GM18498 (cell line): Measurements from ENCODE around the gene PDE8B.

Source experiments
- ATAC-seq: cut with Tn5 transposase; IDR thresholded peaks from one replicate; pipeline ENCODE4 v1.9.1; 2021; ENCODE audit warnings: mild to moderate bottlenecking, moderate library complexity; ENCODE audit not compliant: unreplicated experiment

Gene PDE8B

GRCh38 chr5:77189421-77189820 is 21.1 kb upstream of the PDE8B start:
- ATAC-seq = no peak

GRCh38 chr5:77192441-77193050 is 17.9 kb upstream of the PDE8B start:
- ATAC-seq = no peak

DNA sequence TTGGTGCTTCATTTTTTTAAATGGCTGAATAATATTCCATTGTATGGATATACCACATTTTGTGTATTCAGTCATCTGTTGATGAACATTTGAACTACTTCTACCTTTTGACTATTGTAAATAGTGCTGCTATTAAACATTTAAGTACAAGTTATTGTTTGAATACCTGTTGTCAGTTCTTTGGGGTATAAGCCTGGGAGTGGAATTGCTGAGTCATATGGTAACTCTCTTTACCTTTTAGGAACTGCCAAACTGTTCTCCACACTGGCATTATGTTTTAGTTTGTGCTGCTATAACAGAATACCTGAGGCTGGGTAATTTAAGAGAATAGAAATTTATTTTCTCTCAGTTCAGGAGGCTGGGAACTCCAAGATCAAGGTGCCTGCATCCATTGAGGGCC is 15.7 kb upstream of the PDE8B start:
- ATAC-seq = no peak

GRCh38 chr5:77197840-77198554 is 12.5 kb upstream of the PDE8B start:
- ATAC-seq = no peak

DNA sequence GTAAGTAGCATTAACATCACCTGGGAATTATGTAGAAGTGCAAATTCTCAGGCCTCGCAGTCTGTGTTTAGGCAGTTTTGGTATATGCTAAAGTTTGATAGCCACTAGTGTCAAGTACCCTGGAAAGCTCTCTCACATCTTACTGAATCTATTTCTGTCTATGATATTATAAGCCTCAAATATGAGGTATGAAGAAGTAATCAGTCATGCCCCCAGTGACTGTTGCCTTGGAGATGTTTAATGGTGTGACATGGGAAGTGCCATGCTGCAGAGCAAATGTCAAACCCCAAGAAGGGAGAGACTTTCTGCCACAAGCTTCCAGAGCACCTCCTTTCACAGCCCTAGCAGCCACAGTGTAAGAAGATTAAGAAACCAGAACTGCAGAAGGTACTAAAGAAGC is 9.8 kb upstream of the PDE8B start:
- no peak for ATAC-seq

- no peak for ATAC-seq
These were observed 8.3 kb upstream of the PDE8B start for GRCh38 chr5:77202145-77202544.

GRCh38 chr5:77204967-77205366 is 5.5 kb upstream of the PDE8B start:
- ATAC-seq = no peak

GRCh38 chr5:77208507-77209163 is 1.8 kb upstream of the PDE8B start:
- ATAC-seq = no peak

DNA sequence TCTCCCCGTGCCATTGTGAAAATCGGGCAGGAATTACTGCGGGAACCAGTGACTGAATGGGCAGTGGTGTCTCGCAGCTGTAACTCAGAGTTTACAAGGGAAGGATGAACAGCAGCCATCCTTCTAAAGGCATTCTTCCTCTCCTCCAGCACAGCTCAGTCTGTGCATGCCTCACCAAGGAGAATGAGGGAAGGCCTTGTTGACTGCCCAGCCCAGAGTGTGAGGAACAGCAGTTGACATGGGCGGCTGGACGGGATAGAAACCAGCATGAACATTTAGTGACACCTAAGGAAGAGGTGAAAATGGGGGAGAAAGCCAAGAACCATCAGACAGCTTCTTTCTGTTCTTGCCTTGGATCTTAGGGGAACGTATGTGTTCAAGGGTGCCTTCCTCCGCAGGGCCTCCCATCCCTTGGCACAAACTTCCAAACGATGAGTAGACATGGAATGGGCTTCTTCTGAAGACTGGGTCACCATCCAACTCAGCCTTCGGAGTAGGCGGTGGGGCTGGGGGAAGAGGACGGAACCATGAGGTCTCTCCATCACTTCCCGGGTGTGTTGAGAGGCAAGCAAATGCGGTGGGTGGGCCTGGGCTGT is 887 bp upstream of the PDE8B start:
- ATAC-seq = no peak

GRCh38 chr5:77210964-77211690 is 647 bp downstream of the PDE8B start:
- no peak for ATAC-seq

GRCh38 chr5:77211691-77212047 is 1.2 kb downstream of the PDE8B start:
- no peak for ATAC-seq

GRCh38 chr5:77213601-77214000 is 3.1 kb downstream of the PDE8B start:
- ATAC-seq = no peak

DNA sequence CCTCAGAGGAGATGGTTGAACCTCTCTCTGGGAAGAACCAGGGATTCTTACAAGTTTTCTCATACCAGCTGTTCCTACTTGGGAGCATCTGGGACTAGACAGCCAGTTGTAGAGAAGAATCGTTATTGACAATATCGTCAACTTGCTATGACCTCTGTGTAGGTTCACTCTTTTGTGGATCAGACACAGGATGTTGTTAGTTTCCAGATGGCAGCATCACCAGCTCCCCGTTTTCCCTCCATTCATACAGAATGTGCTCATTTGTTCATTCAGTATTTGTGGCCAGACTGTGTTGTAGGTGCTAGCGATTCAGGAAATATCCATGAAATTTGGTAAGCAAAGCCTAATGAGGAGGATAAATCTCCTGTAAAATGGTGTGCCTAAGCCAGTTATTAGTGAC is 3.7 kb downstream of the PDE8B start:
- no peak for ATAC-seq

DNA sequence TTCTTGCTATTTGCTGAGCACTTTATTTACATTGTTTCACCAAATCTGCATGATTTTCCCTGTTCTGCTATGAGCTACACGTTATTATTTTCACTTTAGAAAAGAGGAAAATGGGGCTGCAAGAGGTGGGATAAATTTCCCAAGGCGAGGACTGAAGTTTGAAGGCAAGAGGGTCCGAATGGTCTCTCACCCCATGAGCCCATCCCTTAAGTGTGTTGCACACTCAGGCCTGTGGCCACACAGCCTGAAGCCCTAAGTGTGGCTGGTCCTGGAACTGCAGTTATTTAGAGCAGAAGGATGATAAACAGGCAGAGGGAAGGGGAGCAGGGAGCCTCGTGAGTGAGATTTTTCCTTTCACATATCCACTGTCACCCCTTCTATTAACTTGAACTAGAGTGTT is 7.8 kb downstream of the PDE8B start:
- ATAC-seq = no peak

DNA sequence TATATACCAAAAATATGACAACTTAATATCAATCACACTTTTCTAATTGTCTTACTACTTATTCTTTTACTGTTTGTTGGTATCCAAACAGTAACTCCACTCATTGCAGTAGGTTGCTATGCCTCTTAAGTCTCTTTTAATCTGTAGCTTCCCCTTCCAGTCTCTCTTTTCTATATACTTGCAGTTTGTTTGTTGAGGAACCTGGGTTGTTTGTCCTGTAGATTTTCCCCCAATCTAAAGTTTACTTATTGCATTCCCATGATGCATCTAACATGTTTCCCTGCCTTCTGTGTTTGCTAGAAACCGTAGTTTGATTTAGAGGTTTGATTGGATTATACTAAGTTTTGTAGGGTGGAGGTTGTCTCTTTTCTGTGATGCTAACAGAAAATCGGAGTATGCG is 10.6 kb downstream of the PDE8B start:
- no peak for ATAC-seq

- no peak for ATAC-seq
These were observed 12.2 kb downstream of the PDE8B start for GRCh38 chr5:77222722-77223121.

- ATAC-seq = no peak
These were observed 13.2 kb downstream of the PDE8B start for GRCh38 chr5:77223653-77224052.

DNA sequence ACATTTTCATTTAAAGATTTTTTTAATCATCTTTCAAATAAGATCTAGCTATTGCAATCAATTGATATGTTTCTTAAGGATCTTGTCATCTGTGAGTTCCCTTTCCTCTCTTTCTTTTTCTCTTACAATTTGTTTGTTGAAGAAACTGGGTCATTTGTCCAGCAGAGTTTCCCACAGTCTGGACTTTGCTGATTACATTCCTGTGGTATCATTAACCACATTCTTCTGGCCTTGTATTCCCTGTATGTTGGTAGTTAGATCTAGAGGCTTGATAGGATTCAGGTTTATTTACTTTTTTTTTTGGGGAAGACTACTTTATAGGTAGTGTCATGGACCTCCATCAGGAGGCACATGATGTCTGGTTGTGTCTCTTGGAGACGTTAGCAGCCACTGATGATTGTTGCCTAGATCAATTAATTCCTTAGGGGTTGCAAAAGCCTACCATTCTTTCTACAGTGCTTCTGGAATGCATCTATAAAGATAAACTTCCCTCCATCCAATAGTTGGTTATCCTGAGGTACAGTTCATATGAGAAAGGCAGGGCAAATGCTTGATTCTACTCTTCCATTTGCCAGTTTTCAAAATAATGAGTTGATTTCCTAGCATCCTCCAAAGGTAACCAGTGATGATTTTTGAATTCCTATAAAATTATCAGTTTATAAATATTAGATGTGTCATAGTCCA is 14.3 kb downstream of the PDE8B start:
- ATAC-seq = no peak

GRCh38 chr5:77225531-77225930 is 15.1 kb downstream of the PDE8B start:
- ATAC-seq = no peak

DNA sequence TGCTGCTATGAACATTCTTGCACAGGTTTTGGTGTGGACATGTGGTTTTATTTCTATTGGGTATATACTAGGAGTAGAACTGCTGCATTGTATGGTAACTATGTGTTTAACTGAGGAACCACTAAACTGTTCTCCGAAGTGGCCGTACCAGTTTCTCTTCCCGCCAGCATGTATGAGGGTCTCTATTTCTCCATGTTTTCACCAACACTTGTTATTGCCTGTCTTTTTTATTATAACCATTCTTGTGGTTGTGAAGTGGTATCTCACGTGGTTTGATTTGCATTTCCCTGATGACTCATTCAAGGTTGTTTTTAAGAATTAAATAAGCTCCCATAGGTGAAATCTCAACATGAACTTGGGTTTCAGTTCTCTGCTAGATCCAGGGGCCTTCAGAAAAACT is 19.4 kb downstream of the PDE8B start:
- ATAC-seq = no peak
